Tibial nerve (tissue), 4 donors: ENCODE results near the gene CXCR6. TPM values are rescaled to one million over a fixed set of nuclear protein-coding genes. Genes with fewer than 3 reads are reported as not detected.

Experiments
- DNase-seq, 2 donors: peaks; one replicate each; pipeline ENCODE4 v3.0.0-alpha.2; 2019; ENCODE audit warnings: low spot score in 2 of 2
- H3K27ac ChIP-seq, 4 donors: fragments of 200-600 bp; sonication (generic) in 3 of 4; one replicate each; pipeline ENCODE4 v1.5.1; 2017 to 2019; ENCODE audit warnings: mild to moderate bottlenecking in 1 of 4
- H3K27me3 ChIP-seq, 2 donors: fragments of 200-600 bp; sonication (generic) in 1 of 2; one replicate each; pipeline versions ENCODE4 v1.5.1 to v1.6.0; 2017 to 2019
- H3K36me3 ChIP-seq, 3 donors: fragments of 200-600 bp; sonication (generic); one replicate each; pipeline ENCODE4 v1.5.1; 2018 to 2019
- H3K4me1 ChIP-seq, 4 donors: fragments of 200-600 bp; sonication (generic) in 3 of 4; one replicate each; pipeline ENCODE4 v1.5.1; 2017 to 2019
- H3K4me3 ChIP-seq, 4 donors: fragments of 200-600 bp; sonication (generic) in 3 of 4; one replicate each; pipeline ENCODE4 v1.5.1; 2017 to 2019; ENCODE audit warnings: mild to moderate bottlenecking in 1 of 4, moderate library complexity in 1 of 4
- H3K9me3 ChIP-seq, 4 donors: fragments of 200-600 bp; sonication (generic) in 3 of 4; one replicate each; pipeline ENCODE4 v1.5.1; 2017 to 2019
- EP300 ChIP-seq, 2 donors: sonication (generic); formaldehyde crosslinking; IDR thresholded peaks; one replicate each; pipeline ENCODE4 v1.6.1; 2017; ENCODE audit warnings: antibody characterized with exemption in 2 of 2, mild to moderate bottlenecking in 1 of 2
- POLR2A ChIP-seq, 2 donors: fragments of 450-650 bp; IDR thresholded peaks; one replicate each; pipeline ENCODE4 v1.6.1; 2017; ENCODE audit warnings: antibody characterized with exemption in 2 of 2, mild to moderate bottlenecking in 2 of 2, moderate library complexity in 2 of 2
- WGBS, 2 donors: methylation state at CpG; one replicate each; pipeline ENCODE4 v1.1.5; 2018; 5-methylcytosine and 5-hydroxymethylcytosine counted together
- total RNA-seq, 4 donors: library from RNA; depleted of rRNA; stranded (reverse); fragments of >200 nt; gene quantifications; one replicate each; pipeline ENCODE4 v1.1.0, GENCODE V29; 2016
- TF ChIP-seq, protein P1 (sequence below), 5 experiments: fragments of 200-600 bp in 3 of 5; fragments of 450-650 bp in 2 of 5; sonication (generic) in 3 of 5; IDR thresholded peaks; one replicate each; pipeline ENCODE4 v1.5.1; 2016 to 2019; ENCODE audit warnings: antibody characterized with exemption in 5 of 5, mild to moderate bottlenecking in 3 of 5, moderate library complexity in 2 of 5

Gene CXCR6
- total RNA-seq, 4 donors from 2014 or later: 0.87 to 2.7 (median 2.1) TPM; not detected in 1

DNA sequence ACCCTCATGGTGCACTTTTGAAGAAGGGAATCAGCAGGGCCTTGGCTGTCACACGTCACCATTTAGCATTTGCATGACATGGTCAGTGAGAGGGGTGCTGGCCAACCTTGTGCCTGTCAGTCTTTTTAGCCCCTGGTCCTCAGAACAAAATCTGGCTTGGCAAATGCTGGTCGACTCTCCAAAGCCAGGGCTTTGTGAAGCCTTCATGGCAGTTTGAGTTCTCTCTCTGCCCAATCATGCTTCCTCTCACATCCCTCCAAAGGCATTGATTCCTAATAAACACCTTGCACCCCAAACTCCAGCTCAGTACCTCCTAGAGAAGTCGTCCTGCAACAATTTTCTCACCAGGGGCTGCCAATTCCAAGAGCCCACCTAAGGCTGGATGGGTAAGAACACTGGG is 37.5 kb upstream of the CXCR6 start:
- DNase-seq: no peak
- Histone ChIP-seq H3K4me3 (no peak overlapping the region), H3K4me1 (no peaks in the 10 kb centered on the region), H3K36me3 (peaks cover 0 to 48% (median 0%) of the 10 kb centered on the region in 3 donors), H3K9me3 (no peaks in the 10 kb centered on the region), H3K27ac (no peak overlapping the region), H3K27me3 (no peaks in the 10 kb centered on the region)
- TF ChIP-seq POLR2A (IDR thresholded peaks at IDR 0.05): no peak
- TF ChIP-seq EP300 (IDR thresholded peaks at IDR 0.05): no peak
- TF ChIP-seq, protein P1, sequence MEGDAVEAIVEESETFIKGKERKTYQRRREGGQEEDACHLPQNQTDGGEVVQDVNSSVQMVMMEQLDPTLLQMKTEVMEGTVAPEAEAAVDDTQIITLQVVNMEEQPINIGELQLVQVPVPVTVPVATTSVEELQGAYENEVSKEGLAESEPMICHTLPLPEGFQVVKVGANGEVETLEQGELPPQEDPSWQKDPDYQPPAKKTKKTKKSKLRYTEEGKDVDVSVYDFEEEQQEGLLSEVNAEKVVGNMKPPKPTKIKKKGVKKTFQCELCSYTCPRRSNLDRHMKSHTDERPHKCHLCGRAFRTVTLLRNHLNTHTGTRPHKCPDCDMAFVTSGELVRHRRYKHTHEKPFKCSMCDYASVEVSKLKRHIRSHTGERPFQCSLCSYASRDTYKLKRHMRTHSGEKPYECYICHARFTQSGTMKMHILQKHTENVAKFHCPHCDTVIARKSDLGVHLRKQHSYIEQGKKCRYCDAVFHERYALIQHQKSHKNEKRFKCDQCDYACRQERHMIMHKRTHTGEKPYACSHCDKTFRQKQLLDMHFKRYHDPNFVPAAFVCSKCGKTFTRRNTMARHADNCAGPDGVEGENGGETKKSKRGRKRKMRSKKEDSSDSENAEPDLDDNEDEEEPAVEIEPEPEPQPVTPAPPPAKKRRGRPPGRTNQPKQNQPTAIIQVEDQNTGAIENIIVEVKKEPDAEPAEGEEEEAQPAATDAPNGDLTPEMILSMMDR (IDR thresholded peaks at IDR 0.05): no peak
- 75 to 83% methylated on average over 2 to 3 of the region's 3 CpGs for WGBS, 2 donors

DNA sequence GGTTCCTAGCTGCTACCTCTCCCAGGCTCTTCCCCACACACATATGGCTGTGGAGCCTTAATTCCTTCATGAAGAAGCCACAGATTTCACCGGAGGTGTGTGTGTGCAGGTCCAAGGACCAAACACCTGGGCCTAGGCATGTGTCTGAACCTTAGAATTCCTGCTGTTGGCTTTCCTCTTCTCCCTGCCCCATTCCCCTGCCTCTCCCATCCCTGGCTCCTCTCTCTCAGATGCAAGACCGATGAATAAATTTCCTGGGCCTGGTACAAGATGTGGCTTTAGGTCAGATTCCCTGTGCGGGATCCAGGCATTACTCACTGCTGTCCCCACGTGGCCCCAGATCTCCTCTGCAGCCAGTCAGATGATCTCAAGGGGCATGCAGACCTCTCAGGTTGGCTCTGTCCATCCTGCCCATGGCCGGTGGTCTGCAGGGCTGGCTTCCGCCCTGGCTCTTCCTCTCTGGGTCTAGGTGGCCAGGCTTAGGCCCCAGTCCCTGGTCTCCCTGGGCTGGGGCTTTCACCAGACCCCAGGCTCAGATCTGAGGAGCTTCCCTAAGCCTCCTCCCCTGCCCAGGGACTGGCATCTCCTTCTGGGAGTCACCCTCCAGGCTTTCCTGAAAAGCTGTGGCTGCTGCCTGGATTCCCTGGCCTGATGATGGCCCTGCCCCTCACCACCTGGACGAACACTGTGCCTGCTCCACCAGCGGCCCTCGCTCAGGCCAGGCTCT is 36.4 kb upstream of the CXCR6 start:
- no peaks in the 10 kb centered on the region for H3K4me1 ChIP-seq
- no peak overlapping the region for H3K4me3 ChIP-seq
- WGBS, 2 donors: 72 to 74% methylated on average over 9 of the region's 9 CpGs
- H3K36me3 ChIP-seq: peaks cover 0 to 51% (median 0%) of the 10 kb centered on the region in 3 donors
- no peak overlapping the region for H3K27ac ChIP-seq
- TF ChIP-seq, protein P1 (IDR thresholded peaks at IDR 0.05): peak in 1 of 5 experiments; percentile 27
- TF ChIP-seq POLR2A (IDR thresholded peaks at IDR 0.05): no peak
- no peaks in the 10 kb centered on the region for H3K9me3 ChIP-seq
- peak in 1 of 2 donors; percentile 10 for DNase-seq
- no peaks in the 10 kb centered on the region for H3K27me3 ChIP-seq

DNA sequence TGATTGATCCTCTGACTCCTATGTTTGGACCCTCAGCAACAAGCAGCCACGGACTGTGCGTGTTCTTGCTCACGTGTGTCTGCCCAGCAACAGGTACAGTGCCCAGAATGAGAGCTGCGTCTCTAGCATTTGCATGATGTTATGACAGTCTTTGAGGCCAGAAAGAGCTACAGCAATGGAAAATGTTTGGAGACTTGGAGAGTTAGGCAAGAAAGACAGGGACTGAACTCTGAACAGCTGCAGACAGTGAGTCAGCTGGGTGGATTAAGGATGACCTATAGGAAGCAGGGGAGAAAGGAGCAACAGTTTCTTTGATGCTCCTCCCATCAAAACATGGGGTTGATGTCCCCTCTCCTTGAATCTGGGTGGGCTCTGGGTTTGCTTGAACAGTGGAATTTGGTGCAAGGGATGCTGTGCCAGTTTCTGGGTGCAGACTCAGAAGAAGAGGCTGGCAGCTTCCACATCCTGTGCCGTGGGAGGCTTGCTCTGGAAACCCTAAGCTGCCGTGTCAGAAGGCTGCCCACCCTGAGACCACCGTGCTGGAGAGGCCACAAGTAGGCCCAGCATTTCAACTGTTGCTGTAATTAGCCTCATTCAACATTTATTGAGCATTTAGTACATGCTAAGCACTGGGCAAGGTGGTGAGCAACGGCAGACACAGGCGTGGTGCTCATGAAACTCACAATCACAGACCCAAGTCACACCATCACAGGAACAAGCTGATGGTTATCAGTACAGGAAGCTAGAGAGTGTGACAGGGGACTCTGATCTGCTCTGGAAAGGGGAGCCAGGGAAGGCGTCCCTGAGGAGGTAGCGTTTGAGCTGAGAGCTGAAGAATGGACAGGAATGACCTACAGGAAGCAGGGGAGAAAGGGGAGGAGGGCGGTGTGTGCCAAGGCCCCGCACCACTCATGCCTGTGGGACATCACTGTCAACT is 35.2 kb upstream of the CXCR6 start:
- H3K4me3 ChIP-seq: no peak overlapping the region
- peaks cover 0 to 55% (median 0%) of the 10 kb centered on the region in 3 donors for H3K36me3 ChIP-seq
- WGBS, 2 donors: 75 to 81% methylated on average over 13 of the region's 13 CpGs
- no peaks in the 10 kb centered on the region for H3K9me3 ChIP-seq
- no peaks in the 10 kb centered on the region for H3K4me1 ChIP-seq
- H3K27me3 ChIP-seq: no peaks in the 10 kb centered on the region
- TF ChIP-seq EP300 (IDR thresholded peaks at IDR 0.05): no peak
- no peak for TF ChIP-seq POLR2A (IDR thresholded peaks at IDR 0.05)
- TF ChIP-seq, protein P1 (IDR thresholded peaks at IDR 0.05): no peak
- H3K27ac ChIP-seq: no peak overlapping the region
- DNase-seq: no peak

DNA sequence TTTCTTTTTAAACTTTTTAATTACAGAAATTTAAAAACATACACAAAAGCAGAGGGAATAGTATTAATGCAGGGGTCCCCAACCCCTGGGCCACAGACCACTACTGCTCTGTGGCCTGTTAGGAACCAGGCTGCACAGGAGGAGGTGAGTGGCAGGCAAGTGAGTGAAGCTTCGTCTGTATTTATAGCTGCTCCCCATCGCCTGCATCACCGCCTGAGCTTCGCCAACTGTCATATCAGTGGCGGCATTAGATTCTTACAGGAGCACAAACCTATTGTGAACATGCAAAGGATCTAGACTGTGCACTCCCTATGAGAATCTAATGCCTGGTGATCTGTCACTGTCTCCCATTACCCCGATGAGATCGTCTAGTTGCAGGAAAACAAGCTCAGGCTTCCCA is 34.5 kb upstream of the CXCR6 start:
- no peaks in the 10 kb centered on the region for H3K4me1 ChIP-seq
- no peaks in the 10 kb centered on the region for H3K27me3 ChIP-seq
- H3K27ac ChIP-seq: no peak overlapping the region
- H3K9me3 ChIP-seq: no peaks in the 10 kb centered on the region
- WGBS, 2 donors: 89 to 93% methylated on average over 7 of the region's 7 CpGs
- H3K4me3 ChIP-seq: no peak overlapping the region
- TF ChIP-seq, protein P1 (IDR thresholded peaks at IDR 0.05): no peak
- TF ChIP-seq POLR2A (IDR thresholded peaks at IDR 0.05) (no peak), EP300 (IDR thresholded peaks at IDR 0.05) (no peak)
- H3K36me3 ChIP-seq: peaks cover 0 to 50% (median 0%) of the 10 kb centered on the region in 3 donors
- no peak for DNase-seq

DNA sequence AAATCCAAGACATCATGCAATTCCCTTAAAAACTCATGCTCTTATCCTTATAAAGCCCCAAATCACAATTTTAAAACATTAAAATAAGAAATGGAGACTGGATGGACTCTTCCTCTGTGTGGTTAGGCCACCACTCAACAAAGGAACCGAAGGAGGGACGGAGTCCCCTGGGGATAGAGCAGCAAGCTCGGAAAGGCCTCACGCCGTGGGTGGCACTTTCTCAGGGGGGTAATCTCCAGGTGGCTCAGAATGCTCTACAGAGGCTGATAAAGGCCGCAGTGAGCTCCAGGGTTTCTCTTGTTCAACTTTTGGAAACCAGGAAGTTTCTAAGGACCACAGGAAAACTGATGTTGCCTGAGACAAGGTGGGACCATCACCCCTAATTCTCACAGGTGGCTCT is 33.7 kb upstream of the CXCR6 start:
- H3K9me3 ChIP-seq: no peaks in the 10 kb centered on the region
- H3K27ac ChIP-seq: no peak overlapping the region
- no peak for DNase-seq
- H3K36me3 ChIP-seq: peaks cover 0 to 44% (median 0%) of the 10 kb centered on the region in 3 donors
- no peaks in the 10 kb centered on the region for H3K27me3 ChIP-seq
- no peak overlapping the region for H3K4me3 ChIP-seq
- no peaks in the 10 kb centered on the region for H3K4me1 ChIP-seq
- TF ChIP-seq EP300 (IDR thresholded peaks at IDR 0.05): no peak
- TF ChIP-seq, protein P1 (IDR thresholded peaks at IDR 0.05): no peak
- TF ChIP-seq POLR2A (IDR thresholded peaks at IDR 0.05): no peak
- 81 to 85% methylated on average over 6 of the region's 6 CpGs for WGBS, 2 donors
